H9 (cell line): Measurements from ENCODE around the gene TMEM119. TPM values are rescaled to one million over a fixed set of nuclear protein-coding genes. Genes with fewer than 3 reads are reported as not detected.
A peak's percentile ranks its signal among the peaks of the same experiment; 100 is the strongest.

Experiments used
- DNase-seq: peaks from one replicate; pipeline ENCODE4 v3.0.0-alpha.2; 2017
- H2AFZ ChIP-seq: one replicate; pipeline ENCODE4 v1.6.1; 2013; ENCODE audit warnings: mild to moderate bottlenecking, low read length, control low read depth, moderate library complexity
- H2AK5ac ChIP-seq: 2 replicates; pipeline ENCODE4 v1.6.1; 2013; ENCODE audit warnings: low read length, control low read depth, mixed read lengths; ENCODE audit not compliant: insufficient read length
- H2BK120ac ChIP-seq: one replicate; pipeline ENCODE4 v1.6.1; 2013; ENCODE audit warnings: low read depth, mild to moderate bottlenecking, low read length, control low read depth, inconsistent platforms; ENCODE audit not compliant: poor library complexity, severe bottlenecking
- H2BK12ac ChIP-seq: 2 replicates; pipeline ENCODE4 v1.6.1; 2013; ENCODE audit warnings: low read length, control low read depth, mixed read lengths, low read depth; ENCODE audit not compliant: insufficient read length
- H2BK15ac ChIP-seq: 2 replicates; pipeline ENCODE4 v1.6.1; 2013; ENCODE audit warnings: low read depth, low read length, control low read depth
- H2BK20ac ChIP-seq: one replicate; pipeline ENCODE4 v1.6.1; 2013; ENCODE audit warnings: low read depth, mild to moderate bottlenecking, low read length, control low read depth, inconsistent platforms; ENCODE audit not compliant: poor library complexity, severe bottlenecking
- H2BK5ac ChIP-seq: 2 replicates; pipeline ENCODE4 v1.6.1; 2013; ENCODE audit warnings: low read length, control low read depth, mixed read lengths; ENCODE audit not compliant: insufficient read length
- H3K14ac ChIP-seq: 2 replicates; pipeline ENCODE4 v1.6.1; 2013; ENCODE audit warnings: low read length, control low read depth; ENCODE audit not compliant: insufficient read depth
- H3K18ac ChIP-seq: 2 replicates; pipeline ENCODE4 v1.6.1; 2013; ENCODE audit warnings: low read depth, mild to moderate bottlenecking, mixed read lengths, low read length, control low read depth; ENCODE audit not compliant: insufficient read length
- H3K23ac ChIP-seq: 2 replicates; pipeline ENCODE4 v1.6.1; 2013; ENCODE audit warnings: low read length, control low read depth, mixed read lengths, low read depth; ENCODE audit not compliant: insufficient read length
- H3K23me2 ChIP-seq: 2 replicates; pipeline ENCODE4 v1.6.1; 2013; ENCODE audit warnings: low read depth, mild to moderate bottlenecking, mixed read lengths, low read length, control low read depth; ENCODE audit not compliant: insufficient read length, poor library complexity, severe bottlenecking
- H3K27ac ChIP-seq: 2 replicates; pipeline ENCODE4 v1.5.1; 2013; ENCODE audit warnings: low read length, control low read depth, mixed read lengths, low read depth; ENCODE audit not compliant: insufficient read length
- H3K27me3 ChIP-seq: 2 replicates; pipeline ENCODE4 v1.6.1; 2013; ENCODE audit warnings: low read length, control low read depth, inconsistent platforms; ENCODE audit not compliant: insufficient read depth
- H3K4ac ChIP-seq: 2 replicates; pipeline ENCODE4 v1.6.1; 2013; ENCODE audit warnings: low read depth, mild to moderate bottlenecking, control low read depth, inconsistent platforms, low read length, moderate library complexity
- H3K4me1 ChIP-seq: 2 replicates; pipeline ENCODE4 v1.6.1; 2013; ENCODE audit warnings: low read length, control low read depth, inconsistent platforms; ENCODE audit not compliant: insufficient read depth
- H3K4me2 ChIP-seq: 2 replicates; pipeline ENCODE4 v1.6.1; 2013; ENCODE audit warnings: low read length, control low read depth, mixed read lengths; ENCODE audit not compliant: insufficient read length, insufficient read depth
- H3K56ac ChIP-seq: 2 replicates; pipeline ENCODE4 v1.6.1; 2013; ENCODE audit warnings: low read depth, mild to moderate bottlenecking, mixed read lengths, low read length, control low read depth; ENCODE audit not compliant: insufficient read length
- H3K79me1 ChIP-seq: 2 replicates; pipeline ENCODE4 v1.6.1; 2013; ENCODE audit warnings: low read depth, mild to moderate bottlenecking, moderate library complexity, low read length, control low read depth, inconsistent platforms; ENCODE audit not compliant: insufficient read depth, poor library complexity, severe bottlenecking
- H3K79me2 ChIP-seq: 2 replicates; pipeline ENCODE4 v1.6.1; 2013; ENCODE audit warnings: low read length, control low read depth, inconsistent platforms; ENCODE audit not compliant: insufficient read depth
- H3K9ac ChIP-seq: 2 replicates; pipeline ENCODE4 v1.6.1; 2013; ENCODE audit warnings: low read length, control low read depth, mixed read lengths; ENCODE audit not compliant: insufficient read length; ENCODE audit errors: extremely low read depth
- H3K9me3 ChIP-seq: one replicate; pipeline ENCODE4 v1.6.1; 2013; ENCODE audit warnings: low read depth, low read length, inconsistent platforms; ENCODE audit not compliant: control insufficient read depth
- H3T11ph ChIP-seq: one replicate; pipeline ENCODE4 v1.6.1; 2013; ENCODE audit warnings: mild to moderate bottlenecking, low read length, control low read depth, inconsistent platforms
- H4K20me1 ChIP-seq: one replicate; pipeline ENCODE4 v1.6.1; 2013; ENCODE audit not compliant: control insufficient read depth, insufficient read length, insufficient read depth
- H4K5ac ChIP-seq: 2 replicates; pipeline ENCODE4 v1.6.1; 2013; ENCODE audit warnings: low read depth, mild to moderate bottlenecking, mixed read lengths, low read length, control low read depth; ENCODE audit not compliant: insufficient read length
- H4K8ac ChIP-seq: replicated peaks from 2 replicates; pipeline ENCODE4 v1.6.1; 2013; ENCODE audit warnings: low read length, control low read depth, mixed read lengths, low read depth; ENCODE audit not compliant: insufficient read length
- H4K91ac ChIP-seq: 2 replicates; pipeline ENCODE4 v1.6.1; 2013; ENCODE audit warnings: low read depth, mild to moderate bottlenecking, moderate library complexity, mixed read lengths, low read length, control low read depth; ENCODE audit not compliant: insufficient read length
- H3K27ac Mint-ChIP-seq, 3 experiments: 2 replicates in 2 of 3; 3 replicates in 1 of 3; pipeline ENCODE4 v1.8.0; 2020 to 2021; ENCODE audit warnings: mixed read lengths in 3 of 3, mild to moderate bottlenecking in 1 of 3, moderate library complexity in 1 of 3
- H3K27me3 Mint-ChIP-seq: 2 replicates; pipeline ENCODE4 v1.8.0; 2021; ENCODE audit warnings: low read depth, mild to moderate bottlenecking, moderate library complexity, mixed read lengths
- H3K36me3 Mint-ChIP-seq, 3 experiments: 2 replicates in 2 of 3; 3 replicates in 1 of 3; pipeline ENCODE4 v1.8.0; 2020 to 2021; ENCODE audit warnings: low read depth in 3 of 3, mixed read lengths in 3 of 3; ENCODE audit not compliant: insufficient read depth in 1 of 3
- H3K4me1 Mint-ChIP-seq, 2 experiments: 2 replicates each; pipeline ENCODE4 v1.8.0; 2020; ENCODE audit warnings: mixed read lengths in 2 of 2
- H3K4me3 Mint-ChIP-seq, 2 experiments: 2 replicates in 1 of 2; 3 replicates in 1 of 2; pipeline ENCODE4 v1.8.0; 2020 to 2021; ENCODE audit warnings: mild to moderate bottlenecking in 2 of 2, mixed read lengths in 2 of 2, moderate library complexity in 1 of 2
- H3K9me3 Mint-ChIP-seq, 2 experiments: 2 replicates in 1 of 2; 3 replicates in 1 of 2; pipeline ENCODE4 v1.8.0; 2020; ENCODE audit warnings: mild to moderate bottlenecking in 2 of 2, mixed read lengths in 2 of 2, moderate library complexity in 1 of 2
- WGBS: extraction: QIAGEN DNeasy Blood & Tissue Kit; methylation state at CpG from one replicate; pipeline ENCODE4 v1.1.7; 2013; ENCODE audit warnings: missing lambda C conversion rate, low lambda C conversion rate, mixed read lengths; ENCODE audit not compliant: insufficient read length; ENCODE audit errors: extremely low coverage; 5-methylcytosine and 5-hydroxymethylcytosine counted together
- total RNA-seq: library from RNA; stranded (reverse); gene quantifications from 2 replicates; pipeline ENCODE4 v1.2.1, GENCODE V29; 2021
- TF ChIP-seq, protein P1 (sequence below): fragments of 200-600 bp; sonication (generic); conservative IDR thresholded peaks from 3 replicates; pipeline ENCODE4 v1.8.0; 2021; ENCODE audit warnings: antibody characterized with exemption, mild to moderate bottlenecking

The TMEM119 gene
- total RNA-seq, 1 experiment from 2014 or later, result not detected

DNA sequence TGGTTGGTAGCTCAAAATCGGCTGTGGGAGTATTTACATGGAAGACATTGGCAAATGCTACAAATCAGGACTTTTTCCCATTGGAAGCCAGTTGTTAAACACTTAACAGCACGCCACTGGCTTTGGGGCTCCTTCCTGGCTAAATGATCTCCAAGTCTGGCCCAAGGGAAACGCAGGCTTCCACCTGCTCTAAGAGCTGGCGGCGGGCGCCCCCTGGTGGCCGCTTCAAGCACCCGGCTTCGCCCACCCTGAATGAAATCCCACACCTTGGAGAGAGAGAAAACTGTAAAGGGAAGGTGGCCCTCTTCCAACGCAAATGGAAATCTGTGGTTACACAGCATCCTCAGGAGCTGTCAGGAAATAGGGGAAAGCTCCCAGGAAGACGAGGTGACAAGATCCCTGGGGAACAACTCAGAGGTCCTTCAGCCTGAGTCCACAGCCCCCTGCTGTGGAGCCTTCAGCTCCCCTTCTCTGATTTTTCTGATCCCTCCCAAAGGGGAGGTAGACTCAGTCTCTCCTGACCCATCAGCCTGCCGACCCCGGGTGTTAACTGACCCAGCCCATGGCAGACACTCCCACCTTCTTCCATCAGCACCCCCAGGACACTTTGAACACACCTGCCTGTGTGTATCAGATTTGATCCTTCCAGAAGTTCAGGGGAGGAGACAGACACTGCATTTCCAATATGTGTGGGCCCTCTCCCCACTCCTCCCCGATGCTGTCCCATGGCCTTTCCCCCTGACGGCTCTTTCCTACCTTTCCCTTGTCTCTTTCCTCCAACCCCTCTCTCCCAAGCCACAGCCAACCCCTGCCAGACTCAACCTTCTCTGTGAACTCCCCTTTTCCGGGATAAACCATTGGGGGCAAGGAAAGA is 20.4 kb upstream of the TMEM119 start:
- Histone ChIP-seq H3K79me1 (no peaks in the 10 kb centered on the region), H3K4ac (no peak overlapping the region), H2BK20ac (no peak overlapping the region), H2BK5ac (no peak overlapping the region), H4K5ac (no peak overlapping the region), H2AK5ac (no peak overlapping the region), H3K14ac (no peak overlapping the region), H3K79me2 (no peaks in the 10 kb centered on the region), H3K23ac (no peak overlapping the region), H2AFZ (no peak overlapping the region), H3T11ph (no peak overlapping the region), H3K27ac (no peak overlapping the region), H3K27me3 (no peaks in the 10 kb centered on the region), H2BK12ac (no peak overlapping the region), H3K9ac (no peak overlapping the region), H2BK15ac (no peak overlapping the region), H4K8ac (no peak overlapping the region), H3K4me2 (no peak overlapping the region), H2BK120ac (no peak overlapping the region), H3K18ac (no peak overlapping the region), H4K91ac (no peak overlapping the region), H4K20me1 (peaks cover 4% of the 10 kb centered on the region), H3K23me2 (no peaks in the 10 kb centered on the region), H3K9me3 (no peaks in the 10 kb centered on the region), H3K56ac (no peak overlapping the region), H3K4me1 (no peaks in the 10 kb centered on the region; the same call in 1 of the 2 replicates)
- Mint-ChIP-seq H3K4me3 (no peak overlapping the region; a peak in 1 of 5 replicates), H3K9me3 (peaks cover 4 to 5% of the 10 kb centered on the region in 2 experiments; a peak in 2 of 5 replicates), H3K27ac (peak overlapping the region in 2 of 3 experiments; percentile 16 to 83; a peak in 2 of 7 replicates), H3K27me3 (no peaks in the 10 kb centered on the region; the same call in 1 of the 2 replicates), H3K36me3 (peaks cover 0 to 2% (median 0%) of the 10 kb centered on the region in 3 experiments; a peak in 1 of 7 replicates), H3K4me1 (peaks cover 28 to 30% of the 10 kb centered on the region in 2 experiments)
- TF ChIP-seq, protein P1, sequence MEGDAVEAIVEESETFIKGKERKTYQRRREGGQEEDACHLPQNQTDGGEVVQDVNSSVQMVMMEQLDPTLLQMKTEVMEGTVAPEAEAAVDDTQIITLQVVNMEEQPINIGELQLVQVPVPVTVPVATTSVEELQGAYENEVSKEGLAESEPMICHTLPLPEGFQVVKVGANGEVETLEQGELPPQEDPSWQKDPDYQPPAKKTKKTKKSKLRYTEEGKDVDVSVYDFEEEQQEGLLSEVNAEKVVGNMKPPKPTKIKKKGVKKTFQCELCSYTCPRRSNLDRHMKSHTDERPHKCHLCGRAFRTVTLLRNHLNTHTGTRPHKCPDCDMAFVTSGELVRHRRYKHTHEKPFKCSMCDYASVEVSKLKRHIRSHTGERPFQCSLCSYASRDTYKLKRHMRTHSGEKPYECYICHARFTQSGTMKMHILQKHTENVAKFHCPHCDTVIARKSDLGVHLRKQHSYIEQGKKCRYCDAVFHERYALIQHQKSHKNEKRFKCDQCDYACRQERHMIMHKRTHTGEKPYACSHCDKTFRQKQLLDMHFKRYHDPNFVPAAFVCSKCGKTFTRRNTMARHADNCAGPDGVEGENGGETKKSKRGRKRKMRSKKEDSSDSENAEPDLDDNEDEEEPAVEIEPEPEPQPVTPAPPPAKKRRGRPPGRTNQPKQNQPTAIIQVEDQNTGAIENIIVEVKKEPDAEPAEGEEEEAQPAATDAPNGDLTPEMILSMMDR, result peak; percentile 99
- peak; percentile 93 for DNase-seq
- WGBS, result no CpG with 5 or more reads among the region's 16 CpGs
